ENCODE data around the gene DSCAM.

DSCAM gene

GRCh38 chr21:40316104-40316503 is 530.9 kb downstream of the DSCAM start:
- H3K27ac ChIP-seq (ENCODE audit: low read depth, low read length) = no peak overlapping the region
- no peaks in the 10 kb centered on the region for H3K27me3 ChIP-seq (ENCODE audit: control insufficient read depth in 5 of 5, insufficient read depth in 4 of 5, low read length in 5 of 5)
- H3K36me3 ChIP-seq (ENCODE audit: control insufficient read depth in 5 of 5, insufficient read depth in 5 of 5, low read length in 5 of 5) = no peaks in the 10 kb centered on the region
- no peaks in the 10 kb centered on the region for H3K4me1 ChIP-seq (ENCODE audit: control insufficient read depth in 5 of 5, insufficient read depth in 5 of 5, low read length in 5 of 5)
- H3K4me3 ChIP-seq (ENCODE audit: low read depth in 1 of 5, low read length in 5 of 5) = no peak overlapping the region
- H3K9me3 ChIP-seq (ENCODE audit: control insufficient read depth in 5 of 5, low read length in 5 of 5) = no peaks in the 10 kb centered on the region
- H3K9ac ChIP-seq (ENCODE audit: low read length in 5 of 5) = no peak overlapping the region

DNA sequence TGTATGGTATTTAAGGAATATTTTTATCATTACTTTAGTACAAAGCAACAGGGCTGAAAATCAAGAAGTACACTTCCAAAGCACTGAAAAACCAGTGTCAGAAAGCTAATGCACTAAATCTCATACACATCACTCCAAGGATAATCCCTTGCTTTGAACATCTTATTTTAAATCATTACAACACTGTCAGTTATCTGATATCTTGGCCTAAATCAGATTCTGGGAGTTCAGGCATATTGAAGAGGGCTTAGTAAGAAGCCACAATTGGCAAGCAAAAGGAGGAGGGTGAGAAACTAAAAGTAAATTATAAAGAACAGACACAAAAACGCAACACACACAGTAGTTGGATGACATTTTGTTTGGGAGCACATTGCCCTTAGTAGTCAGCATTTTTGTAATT is 531.3 kb downstream of the DSCAM start:
- H3K9ac ChIP-seq (ENCODE audit: low read length in 5 of 5) = no peak overlapping the region

GRCh38 chr21:40313260-40313659 is 533.7 kb downstream of the DSCAM start:
- Histone ChIP-seq H3K4me1 (ENCODE audit: control insufficient read depth in 5 of 5, insufficient read depth in 5 of 5, low read length in 5 of 5) (no peaks in the 10 kb centered on the region), H3K27me3 (ENCODE audit: control insufficient read depth in 5 of 5, insufficient read depth in 4 of 5, low read length in 5 of 5) (no peaks in the 10 kb centered on the region)

More for the DNA sequence above, 531.3 kb downstream of the DSCAM start:
- H3K4me1 ChIP-seq (ENCODE audit: control insufficient read depth in 5 of 5, insufficient read depth in 5 of 5, low read length in 5 of 5) = no peaks in the 10 kb centered on the region
- H3K36me3 ChIP-seq (ENCODE audit: control insufficient read depth in 5 of 5, insufficient read depth in 5 of 5, low read length in 5 of 5) = no peaks in the 10 kb centered on the region
- no peaks in the 10 kb centered on the region for H3K27me3 ChIP-seq (ENCODE audit: control insufficient read depth in 5 of 5, insufficient read depth in 4 of 5, low read length in 5 of 5)
- H3K9me3 ChIP-seq (ENCODE audit: control insufficient read depth in 5 of 5, low read length in 5 of 5) = no peaks in the 10 kb centered on the region
- no peak overlapping the region for H3K27ac ChIP-seq (ENCODE audit: low read depth, low read length)
- no peak overlapping the region for H3K4me3 ChIP-seq (ENCODE audit: low read depth in 1 of 5, low read length in 5 of 5)

DNA sequence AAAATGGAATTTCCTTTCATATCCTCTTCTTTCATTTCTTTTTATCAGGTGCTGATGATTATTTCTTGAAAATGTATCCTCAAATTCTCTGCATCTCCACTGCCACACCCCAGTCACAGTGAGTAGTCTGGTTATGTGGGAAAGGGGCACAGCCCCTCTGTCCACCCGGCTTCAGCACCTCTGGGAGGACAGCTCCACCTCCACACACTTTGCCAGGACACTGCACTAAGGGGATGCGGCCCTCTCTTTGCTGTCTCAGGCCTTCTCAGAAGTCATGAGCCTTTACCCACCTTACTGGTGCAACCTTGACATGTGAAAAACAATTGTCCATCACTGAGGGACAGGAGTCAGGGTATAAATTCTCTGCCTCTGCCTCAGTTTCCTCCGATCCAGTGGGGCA is 546.7 kb downstream of the DSCAM start:
- H3K4me3 ChIP-seq (ENCODE audit: low read depth in 1 of 5, low read length in 5 of 5) = no peak overlapping the region
- no peaks in the 10 kb centered on the region for H3K4me1 ChIP-seq (ENCODE audit: control insufficient read depth in 5 of 5, insufficient read depth in 5 of 5, low read length in 5 of 5)
- H3K9me3 ChIP-seq (ENCODE audit: control insufficient read depth in 5 of 5, low read length in 5 of 5) = peaks cover 0 to 4% (median 0%) of the 10 kb centered on the region in 5 donors
- H3K27ac ChIP-seq (ENCODE audit: low read depth, low read length) = no peak overlapping the region
- no peak overlapping the region for H3K9ac ChIP-seq (ENCODE audit: low read length in 5 of 5)
- no peaks in the 10 kb centered on the region for H3K27me3 ChIP-seq (ENCODE audit: control insufficient read depth in 5 of 5, insufficient read depth in 4 of 5, low read length in 5 of 5)
- no peaks in the 10 kb centered on the region for H3K36me3 ChIP-seq (ENCODE audit: control insufficient read depth in 5 of 5, insufficient read depth in 5 of 5, low read length in 5 of 5)

More at GRCh38 chr21:40313260-40313659, 533.7 kb downstream of the DSCAM start:
- Histone ChIP-seq H3K9me3 (ENCODE audit: control insufficient read depth in 5 of 5, low read length in 5 of 5) (no peaks in the 10 kb centered on the region), H3K36me3 (ENCODE audit: control insufficient read depth in 5 of 5, insufficient read depth in 5 of 5, low read length in 5 of 5) (no peaks in the 10 kb centered on the region), H3K4me3 (ENCODE audit: low read depth in 1 of 5, low read length in 5 of 5) (no peak overlapping the region), H3K27ac (ENCODE audit: low read depth, low read length) (no peak overlapping the region), H3K9ac (ENCODE audit: low read length in 5 of 5) (no peak overlapping the region)

GRCh38 chr21:40299451-40299850 is 547.5 kb downstream of the DSCAM start:
- no peaks in the 10 kb centered on the region for H3K36me3 ChIP-seq (ENCODE audit: control insufficient read depth in 5 of 5, insufficient read depth in 5 of 5, low read length in 5 of 5)
- H3K9ac ChIP-seq (ENCODE audit: low read length in 5 of 5) = no peak overlapping the region
- H3K27me3 ChIP-seq (ENCODE audit: control insufficient read depth in 5 of 5, insufficient read depth in 4 of 5, low read length in 5 of 5) = no peaks in the 10 kb centered on the region
- no peak overlapping the region for H3K27ac ChIP-seq (ENCODE audit: low read depth, low read length)
- no peaks in the 10 kb centered on the region for H3K4me1 ChIP-seq (ENCODE audit: control insufficient read depth in 5 of 5, insufficient read depth in 5 of 5, low read length in 5 of 5)
- H3K4me3 ChIP-seq (ENCODE audit: low read depth in 1 of 5, low read length in 5 of 5) = no peak overlapping the region
- peaks cover 0 to 4% (median 0%) of the 10 kb centered on the region in 5 donors for H3K9me3 ChIP-seq (ENCODE audit: control insufficient read depth in 5 of 5, low read length in 5 of 5)

DNA sequence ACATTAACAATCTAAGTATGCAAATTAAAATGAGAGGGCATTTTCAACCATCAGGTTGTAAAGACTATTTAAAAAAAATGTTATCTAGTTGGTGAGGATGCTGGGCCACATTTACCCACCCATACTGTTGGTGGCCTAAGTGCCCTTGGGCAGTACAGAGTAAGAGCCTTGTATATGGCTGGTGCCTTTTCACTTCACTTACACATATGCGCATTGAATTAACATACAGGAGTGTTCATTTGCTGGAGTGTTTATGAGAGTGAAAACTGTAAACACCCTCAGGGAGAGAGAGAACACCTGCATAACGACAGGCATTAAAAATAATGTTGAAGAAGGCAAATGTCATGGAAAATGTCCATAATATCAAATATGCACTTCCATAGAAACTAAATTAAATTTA is 552.6 kb downstream of the DSCAM start:
- Histone ChIP-seq H3K27ac (ENCODE audit: low read depth, low read length) (no peak overlapping the region), H3K4me3 (ENCODE audit: low read depth in 1 of 5, low read length in 5 of 5) (no peak overlapping the region), H3K36me3 (ENCODE audit: control insufficient read depth in 5 of 5, insufficient read depth in 5 of 5, low read length in 5 of 5) (no peaks in the 10 kb centered on the region), H3K27me3 (ENCODE audit: control insufficient read depth in 5 of 5, insufficient read depth in 4 of 5, low read length in 5 of 5) (no peaks in the 10 kb centered on the region), H3K9me3 (ENCODE audit: control insufficient read depth in 5 of 5, low read length in 5 of 5) (no peaks in the 10 kb centered on the region), H3K9ac (ENCODE audit: low read length in 5 of 5) (no peak overlapping the region), H3K4me1 (ENCODE audit: control insufficient read depth in 5 of 5, insufficient read depth in 5 of 5, low read length in 5 of 5) (no peaks in the 10 kb centered on the region)

DNA sequence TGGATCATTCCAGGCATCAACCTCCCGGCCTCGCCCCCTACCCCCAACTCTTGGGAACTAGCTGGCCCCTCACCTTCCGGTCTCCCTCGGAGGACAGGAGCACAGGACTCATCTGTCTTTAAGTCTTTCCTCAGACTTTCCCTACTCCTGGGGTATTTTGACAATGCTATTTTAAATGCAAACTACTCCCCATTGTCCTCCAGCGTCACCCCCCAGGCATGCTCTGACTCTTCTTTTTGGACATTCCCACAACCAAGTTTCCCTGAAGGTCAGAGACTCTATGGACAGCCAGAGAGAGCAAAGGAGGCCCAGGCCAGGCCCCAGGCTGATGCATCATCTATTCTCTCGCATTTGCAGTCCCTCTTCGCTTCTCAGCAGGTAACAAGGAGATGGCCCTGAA is 555.4 kb downstream of the DSCAM start:
- no peak overlapping the region for H3K27ac ChIP-seq (ENCODE audit: low read depth, low read length)
- no peaks in the 10 kb centered on the region for H3K36me3 ChIP-seq (ENCODE audit: control insufficient read depth in 5 of 5, insufficient read depth in 5 of 5, low read length in 5 of 5)
- peaks cover 0 to 8% (median 0%) of the 10 kb centered on the region in 5 donors for H3K9me3 ChIP-seq (ENCODE audit: control insufficient read depth in 5 of 5, low read length in 5 of 5)
- H3K9ac ChIP-seq (ENCODE audit: low read length in 5 of 5) = no peak overlapping the region
- no peaks in the 10 kb centered on the region for H3K4me1 ChIP-seq (ENCODE audit: control insufficient read depth in 5 of 5, insufficient read depth in 5 of 5, low read length in 5 of 5)
- no peak overlapping the region for H3K4me3 ChIP-seq (ENCODE audit: low read depth in 1 of 5, low read length in 5 of 5)
- H3K27me3 ChIP-seq (ENCODE audit: control insufficient read depth in 5 of 5, insufficient read depth in 4 of 5, low read length in 5 of 5) = peaks cover 0 to 4% (median 0%) of the 10 kb centered on the region in 5 donors

GRCh38 chr21:40284409-40284808 is 562.5 kb downstream of the DSCAM start:
- H3K4me3 ChIP-seq (ENCODE audit: low read depth in 1 of 5, low read length in 5 of 5) = no peak overlapping the region
- H3K27me3 ChIP-seq (ENCODE audit: control insufficient read depth in 5 of 5, insufficient read depth in 4 of 5, low read length in 5 of 5) = peaks cover 0 to 4% (median 0%) of the 10 kb centered on the region in 5 donors
- peaks cover 0 to 9% (median 0%) of the 10 kb centered on the region in 5 donors for H3K9me3 ChIP-seq (ENCODE audit: control insufficient read depth in 5 of 5, low read length in 5 of 5)
- no peak overlapping the region for H3K9ac ChIP-seq (ENCODE audit: low read length in 5 of 5)
- H3K27ac ChIP-seq (ENCODE audit: low read depth, low read length) = no peak overlapping the region
- H3K36me3 ChIP-seq (ENCODE audit: control insufficient read depth in 5 of 5, insufficient read depth in 5 of 5, low read length in 5 of 5) = no peaks in the 10 kb centered on the region
- H3K4me1 ChIP-seq (ENCODE audit: control insufficient read depth in 5 of 5, insufficient read depth in 5 of 5, low read length in 5 of 5) = no peaks in the 10 kb centered on the region

DNA sequence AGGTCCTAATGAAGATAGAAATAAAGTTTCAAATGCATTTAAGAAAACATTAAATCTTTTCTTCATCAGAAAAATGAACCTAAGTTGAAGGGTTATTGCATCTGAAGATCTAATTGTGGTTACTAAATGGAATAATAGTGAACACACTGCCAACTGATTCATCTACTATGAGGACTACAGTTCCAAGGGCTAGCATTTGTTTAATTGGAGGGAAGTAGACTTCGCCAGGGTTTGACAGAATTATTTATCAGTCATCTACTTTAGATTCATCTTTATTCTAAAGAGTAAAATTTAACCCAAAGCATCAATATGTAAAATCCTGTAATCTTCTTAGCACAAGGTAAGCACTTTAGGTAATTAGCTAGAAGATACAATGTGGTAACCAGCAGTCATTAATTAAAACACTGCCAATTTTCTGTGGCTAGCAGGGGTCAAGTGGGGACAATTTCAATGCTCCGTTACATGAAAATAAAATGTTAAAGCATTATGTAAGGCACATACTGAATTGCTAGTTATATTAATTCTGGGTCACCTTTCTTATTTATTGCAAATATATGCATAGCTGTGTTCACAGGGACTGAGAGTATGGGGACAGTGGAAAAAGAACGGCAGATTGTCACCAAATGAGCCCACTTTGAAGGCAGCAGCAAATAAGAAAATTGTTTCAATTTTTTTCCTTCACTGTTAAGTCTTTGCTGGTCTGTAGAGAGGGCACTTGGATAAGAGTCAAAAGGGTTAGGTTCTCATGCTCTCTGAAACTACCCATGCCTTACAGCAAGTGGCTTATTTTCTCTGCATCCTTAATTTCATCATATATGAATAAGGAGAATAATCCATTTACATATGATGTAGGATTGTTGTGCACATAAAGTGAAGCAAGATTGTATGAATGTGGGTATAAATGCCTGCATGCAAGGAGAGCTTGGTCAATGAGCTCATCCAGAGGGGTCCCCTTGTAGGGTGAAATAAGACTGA is 563.8 kb downstream of the DSCAM start:
- peaks cover 0 to 4% (median 0%) of the 10 kb centered on the region in 5 donors for H3K27me3 ChIP-seq (ENCODE audit: control insufficient read depth in 5 of 5, insufficient read depth in 4 of 5, low read length in 5 of 5)
- H3K9me3 ChIP-seq (ENCODE audit: control insufficient read depth in 5 of 5, low read length in 5 of 5) = peaks cover 0 to 9% (median 0%) of the 10 kb centered on the region in 5 donors
- no peaks in the 10 kb centered on the region for H3K4me1 ChIP-seq (ENCODE audit: control insufficient read depth in 5 of 5, insufficient read depth in 5 of 5, low read length in 5 of 5)
- no peaks in the 10 kb centered on the region for H3K36me3 ChIP-seq (ENCODE audit: control insufficient read depth in 5 of 5, insufficient read depth in 5 of 5, low read length in 5 of 5)
- H3K27ac ChIP-seq (ENCODE audit: low read depth, low read length) = no peak overlapping the region
- H3K4me3 ChIP-seq (ENCODE audit: low read depth in 1 of 5, low read length in 5 of 5) = no peak overlapping the region
- no peak overlapping the region for H3K9ac ChIP-seq (ENCODE audit: low read length in 5 of 5)

- Histone ChIP-seq H3K9ac (ENCODE audit: low read length in 5 of 5) (no peak overlapping the region), H3K4me1 (ENCODE audit: control insufficient read depth in 5 of 5, insufficient read depth in 5 of 5, low read length in 5 of 5) (no peaks in the 10 kb centered on the region), H3K27ac (ENCODE audit: low read depth, low read length) (no peak overlapping the region), H3K9me3 (ENCODE audit: control insufficient read depth in 5 of 5, low read length in 5 of 5) (peaks cover 0 to 3% (median 2%) of the 10 kb centered on the region in 5 donors), H3K36me3 (ENCODE audit: control insufficient read depth in 5 of 5, insufficient read depth in 5 of 5, low read length in 5 of 5) (no peaks in the 10 kb centered on the region), H3K27me3 (ENCODE audit: control insufficient read depth in 5 of 5, insufficient read depth in 4 of 5, low read length in 5 of 5) (no peaks in the 10 kb centered on the region), H3K4me3 (ENCODE audit: low read depth in 1 of 5, low read length in 5 of 5) (no peak overlapping the region)
Observed at GRCh38 chr21:40278345-40278744, 568.6 kb downstream of the DSCAM start.

Data from subcutaneous abdominal adipose tissue (tissue), 5 donors.